HCT116 (cell line): Measurements from ENCODE around the gene ACOX3. TPM values are rescaled to one million over a fixed set of nuclear protein-coding genes. Genes with fewer than 3 reads are reported as not detected.

Experiments
- ATAC-seq: fragments of 200-7000 bp; cut with Tn5 transposase; 2 replicates; pipeline ENCODE4 v1.9.1; 2020; ENCODE audit warnings: mild to moderate bottlenecking, moderate library complexity
- BruUV-seq: library from RNA; stranded (reverse); fragments of 400-500 nt; replicated peaks from 2 replicates; lab custom pipeline; 2021; lab: Mats Ljungman, UMichigan
- CTCF ChIA-PET: fragments of 300-600 bp; sonication (Branson Sonifier 250); formaldehyde crosslinking; loops from one replicate; lab custom pipeline; 2021; ENCODE audit warnings: antibody characterized with exemption; lab: Charles Lee
- POLR2A ChIA-PET: fragments of 300-600, 350-600 bp; sonication (Branson Sonifier 250); formaldehyde crosslinking; loops from one replicate; lab custom pipeline; 2021; ENCODE audit warnings: antibody characterized with exemption; lab: Charles Lee
- RAD21 ChIA-PET, 2 experiments: fragments of 300-600 bp; sonication (Branson Sonifier 250); formaldehyde crosslinking; loops; one replicate each; lab custom pipeline; 2023; ENCODE audit warnings: low total read pairs in 2 of 2; ENCODE audit not compliant: uncharacterized antibody in 2 of 2, unreplicated experiment in 2 of 2, low non-redundant PET in 1 of 2; lab: Charles Lee
- DNase-seq: peaks from one replicate; pipeline ENCODE4 v3.0.0-alpha.2; 2010; ENCODE audit warnings: low read depth, low spot score
- H2AFZ ChIP-seq: fragments of 200-600 bp; shearing (Covaris generic), sonication (generic); 2 replicates; pipeline ENCODE4 v1.6.1; 2017; ENCODE audit warnings: low read depth, mixed run types, mixed read lengths, antibody characterized with exemption, low read length; ENCODE audit not compliant: poor library complexity, severe bottlenecking
- H3K27ac ChIP-seq: 2 replicates; pipeline ENCODE4 v1.5.1; 2012; ENCODE audit warnings: low read depth, low read length
- H3K27me3 ChIP-seq: fragments of 200-600 bp; sonication (generic); 2 replicates; pipeline ENCODE4 v1.6.1; 2016; ENCODE audit warnings: mixed run types, low read length, mixed read lengths; ENCODE audit not compliant: insufficient read depth
- H3K36me3 ChIP-seq, 2 experiments: fragments of 200-500 bp in 1 of 2; fragments of 200-600 bp in 1 of 2; sonication (Bioruptor generic) in 1 of 2; sonication (generic) in 1 of 2; 2 replicates each; pipeline versions ENCODE4 v1.5.1 to v1.6.1; 2014 to 2016; ENCODE audit warnings: low read length in 2 of 2, inconsistent platforms in 1 of 2, mixed read lengths in 1 of 2, mixed run types in 1 of 2; ENCODE audit not compliant: insufficient read depth in 2 of 2, control insufficient read depth in 1 of 2
- H3K4me1 ChIP-seq, 2 experiments: fragments of 200-600 bp in 1 of 2; sonication (generic) in 1 of 2; 2 replicates each; pipeline versions ENCODE4 v1.5.1 to v1.6.1; 2012 to 2017; ENCODE audit warnings: low read length in 2 of 2, inconsistent platforms in 1 of 2, mild to moderate bottlenecking in 1 of 2, mixed read lengths in 1 of 2, mixed run types in 1 of 2, moderate library complexity in 1 of 2; ENCODE audit not compliant: insufficient read depth in 2 of 2, control insufficient read depth in 1 of 2
- H3K4me2 ChIP-seq: fragments of 200-600 bp; sonication (generic); 2 replicates; pipeline ENCODE4 v1.6.1; 2017; ENCODE audit warnings: mixed run types, low read length, mixed read lengths
- H3K4me3 ChIP-seq, 2 experiments: fragments of 200-600 bp in 1 of 2; sonication (generic) in 1 of 2; replicated peaks in 1 of 2; 2 replicates each; pipeline ENCODE4 v1.5.1; 2011 to 2016; ENCODE audit warnings: low read length in 2 of 2, control low read depth in 1 of 2, low read depth in 1 of 2, mild to moderate bottlenecking in 1 of 2, mixed read lengths in 1 of 2, mixed run types in 1 of 2
- H3K79me2 ChIP-seq: fragments of 200-600 bp; sonication (generic); 2 replicates; pipeline ENCODE4 v1.6.1; 2017; ENCODE audit warnings: mild to moderate bottlenecking, mixed run types, low read length, moderate library complexity, mixed read lengths; ENCODE audit not compliant: insufficient read depth
- H3K9ac ChIP-seq: fragments of 200-600 bp; sonication (generic); 2 replicates; pipeline ENCODE4 v1.6.1; 2016; ENCODE audit warnings: low read length, mixed read lengths
- H3K9me2 ChIP-seq: fragments of 200-600 bp; sonication (generic), shearing (Covaris generic); 2 replicates; pipeline ENCODE4 v1.6.1; 2017; ENCODE audit warnings: mixed run types, mild to moderate bottlenecking, moderate library complexity; ENCODE audit not compliant: insufficient read depth
- H3K9me3 ChIP-seq, 2 experiments: fragments of 200-500 bp in 1 of 2; fragments of 200-600 bp in 1 of 2; sonication (Bioruptor generic) in 1 of 2; sonication (generic) in 1 of 2; 2 replicates each; pipeline ENCODE4 v1.6.1; 2014 to 2017; ENCODE audit warnings: low read length in 2 of 2, mixed read lengths in 2 of 2, inconsistent platforms in 1 of 2, low read depth in 1 of 2, mild to moderate bottlenecking in 1 of 2, mixed run types in 1 of 2, moderate library complexity in 1 of 2; ENCODE audit not compliant: control insufficient read depth in 1 of 2, insufficient read depth in 1 of 2
- H4K20me1 ChIP-seq: fragments of 200-600 bp; sonication (generic), shearing (Covaris generic); 2 replicates; pipeline ENCODE4 v1.6.1; 2017; ENCODE audit warnings: mixed run types, mild to moderate bottlenecking, moderate library complexity; ENCODE audit not compliant: insufficient read depth
- ATF3 ChIP-seq: IDR thresholded peaks from 2 replicates; pipeline ENCODE4 v1.6.1; 2012
- CBX3 ChIP-seq: IDR thresholded peaks from 2 replicates; pipeline ENCODE4 v1.6.1; 2012; ENCODE audit warnings: low read depth
- CEBPB ChIP-seq: IDR thresholded peaks from 2 replicates; pipeline ENCODE4 v1.6.1; 2012; ENCODE audit warnings: low read depth
- EGR1 ChIP-seq: IDR thresholded peaks from 2 replicates; pipeline ENCODE4 v1.6.1; 2012; ENCODE audit warnings: low read depth
- ELF1 ChIP-seq: IDR thresholded peaks from 2 replicates; pipeline ENCODE4 v1.6.1; 2012; ENCODE audit warnings: low read depth, borderline replicate concordance
- EZH2 ChIP-seq: fragments of 200-600 bp; sonication (generic); IDR thresholded peaks from 2 replicates; pipeline ENCODE4 v1.6.1; 2017; ENCODE audit warnings: antibody characterized with exemption, mixed run types
- EZH2phosphoT487 ChIP-seq: fragments of 200-600 bp; IDR thresholded peaks from 2 replicates; pipeline ENCODE4 v1.6.1; 2018; ENCODE audit warnings: antibody characterized with exemption, borderline replicate concordance
- FOSL1 ChIP-seq: IDR thresholded peaks from 2 replicates; pipeline ENCODE4 v1.6.1; 2012; ENCODE audit warnings: low read depth
- JUND ChIP-seq: IDR thresholded peaks from 2 replicates; pipeline ENCODE4 v1.6.1; 2012
- POLR2A ChIP-seq: IDR thresholded peaks from 2 replicates; pipeline ENCODE4 v1.7.0; 2011; ENCODE audit warnings: borderline replicate concordance; ENCODE audit not compliant: insufficient read depth, insufficient read length; ENCODE audit errors: extremely low read depth
- POLR2AphosphoS5 ChIP-seq: IDR thresholded peaks from 2 replicates; pipeline ENCODE4 v1.6.1; 2011; ENCODE audit warnings: mild to moderate bottlenecking, low read depth, low read length, moderate library complexity
- RAD21 ChIP-seq: IDR thresholded peaks from 2 replicates; pipeline ENCODE4 v1.6.1; 2012; ENCODE audit warnings: low read depth, mild to moderate bottlenecking
- SIN3A ChIP-seq: IDR thresholded peaks from 2 replicates; pipeline ENCODE4 v1.6.1; 2012; ENCODE audit warnings: low read depth
- SP1 ChIP-seq: IDR thresholded peaks from 2 replicates; pipeline ENCODE4 v1.6.1; 2012; ENCODE audit warnings: low read depth
- YY1 ChIP-seq: IDR thresholded peaks from 2 replicates; pipeline ENCODE4 v1.6.1; 2011; ENCODE audit warnings: low read length, low read depth, moderate library complexity, mild to moderate bottlenecking; ENCODE audit not compliant: insufficient replicate concordance; ENCODE audit errors: extremely low read depth
- ZFX ChIP-seq: fragments of 450-650 bp; IDR thresholded peaks from 2 replicates; pipeline ENCODE4 v1.6.1; 2017
- ZNF274 ChIP-seq: fragments of 200-500 bp; sonication (Bioruptor generic); IDR thresholded peaks from 2 replicates; pipeline ENCODE4 v1.6.1; 2014; ENCODE audit warnings: mild to moderate bottlenecking, low read depth, low read length, inconsistent platforms
- intact Hi-C: fragments of 100-400 bp; cut with micrococcal nuclease; formaldehyde crosslinking; loops from 2 replicates; pipeline ENCODE4 v1.10.0; 2022
- total RNA-seq: library from RNA; stranded (reverse); gene quantifications from one replicate; pipeline ENCODE4 v1.2.1, GENCODE V29; 2021; ENCODE audit not compliant: unreplicated experiment
- TF ChIP-seq, protein P1 (sequence below): IDR thresholded peaks from 2 replicates; pipeline ENCODE4 v1.6.1; 2011; ENCODE audit warnings: mild to moderate bottlenecking, low read length, moderate library complexity; ENCODE audit not compliant: insufficient replicate concordance; ENCODE audit errors: extremely low read depth

Gene ACOX3
- total RNA-seq, 1 experiment from 2014 or later, result 16.9 TPM

GRCh38 chr4:8343262-8343966 is 97.1 kb downstream of the ACOX3 start:
- H3K27me3 ChIP-seq, result no peaks in the 10 kb centered on the region
- H3K36me3 ChIP-seq, result no peaks in the 10 kb centered on the region
- intact Hi-C loops, result no loop called here
- H2AFZ ChIP-seq, result no peak overlapping the region
- no TSS peak for BruUV-seq
- H3K4me1 ChIP-seq, result no peaks in the 10 kb centered on the region
- H3K9me2 ChIP-seq, result no peaks in the 10 kb centered on the region
- POLR2A ChIA-PET, result no interaction called here
- DNase-seq (no peak), ATAC-seq (no peak)
- TF ChIP-seq ZNF274, result no peak
- no peak for TF ChIP-seq ELF1
- TF ChIP-seq CBX3, result no peak
- TF ChIP-seq SP1, result no peak
- TF ChIP-seq CEBPB, result no peak
- no peak for TF ChIP-seq ATF3
- no peak for TF ChIP-seq ZFX
- TF ChIP-seq EGR1, result no peak
- no peak for TF ChIP-seq POLR2A
- TF ChIP-seq, protein P1, sequence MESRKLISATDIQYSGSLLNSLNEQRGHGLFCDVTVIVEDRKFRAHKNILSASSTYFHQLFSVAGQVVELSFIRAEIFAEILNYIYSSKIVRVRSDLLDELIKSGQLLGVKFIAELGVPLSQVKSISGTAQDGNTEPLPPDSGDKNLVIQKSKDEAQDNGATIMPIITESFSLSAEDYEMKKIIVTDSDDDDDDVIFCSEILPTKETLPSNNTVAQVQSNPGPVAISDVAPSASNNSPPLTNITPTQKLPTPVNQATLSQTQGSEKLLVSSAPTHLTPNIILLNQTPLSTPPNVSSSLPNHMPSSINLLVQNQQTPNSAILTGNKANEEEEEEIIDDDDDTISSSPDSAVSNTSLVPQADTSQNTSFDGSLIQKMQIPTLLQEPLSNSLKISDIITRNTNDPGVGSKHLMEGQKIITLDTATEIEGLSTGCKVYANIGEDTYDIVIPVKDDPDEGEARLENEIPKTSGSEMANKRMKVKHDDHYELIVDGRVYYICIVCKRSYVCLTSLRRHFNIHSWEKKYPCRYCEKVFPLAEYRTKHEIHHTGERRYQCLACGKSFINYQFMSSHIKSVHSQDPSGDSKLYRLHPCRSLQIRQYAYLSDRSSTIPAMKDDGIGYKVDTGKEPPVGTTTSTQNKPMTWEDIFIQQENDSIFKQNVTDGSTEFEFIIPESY, result no peak
- TF ChIP-seq POLR2AphosphoS5, result no peak
- no peak for TF ChIP-seq RAD21
- no peak for TF ChIP-seq FOSL1
- no peak for TF ChIP-seq EZH2phosphoT487
- no peak for TF ChIP-seq YY1
- TF ChIP-seq EZH2, result no peak
- TF ChIP-seq JUND, result no peak
- TF ChIP-seq SIN3A, result no peak
- TF ChIP-seq, all 23 proteins: peak for 0
- Histone ChIP-seq H4K20me1 (no peaks in the 10 kb centered on the region), H3K4me2 (no peak overlapping the region), H3K9me3 (no peaks in the 10 kb centered on the region), H3K9ac (no peak overlapping the region), H3K4me3 (no peak overlapping the region), H3K79me2 (no peaks in the 10 kb centered on the region), H3K27ac (no peak overlapping the region)
- ChIA-PET CTCF (no interaction called here), RAD21 (no interaction called here)
